GM10266 (cell line): ENCODE data around the gene PDE9A.

Source experiments
- DNase-seq: peaks from one replicate; pipeline ENCODE4 v3.0.0; 2012; ENCODE audit errors: extremely low spot score
- CTCF ChIP-seq: IDR thresholded peaks from 2 replicates; pipeline ENCODE4 v1.5.1; 2012; ENCODE audit warnings: mild to moderate bottlenecking, low read depth; ENCODE audit not compliant: control insufficient read depth, insufficient read depth; ENCODE audit errors: missing control alignments

PDE9A gene

DNA sequence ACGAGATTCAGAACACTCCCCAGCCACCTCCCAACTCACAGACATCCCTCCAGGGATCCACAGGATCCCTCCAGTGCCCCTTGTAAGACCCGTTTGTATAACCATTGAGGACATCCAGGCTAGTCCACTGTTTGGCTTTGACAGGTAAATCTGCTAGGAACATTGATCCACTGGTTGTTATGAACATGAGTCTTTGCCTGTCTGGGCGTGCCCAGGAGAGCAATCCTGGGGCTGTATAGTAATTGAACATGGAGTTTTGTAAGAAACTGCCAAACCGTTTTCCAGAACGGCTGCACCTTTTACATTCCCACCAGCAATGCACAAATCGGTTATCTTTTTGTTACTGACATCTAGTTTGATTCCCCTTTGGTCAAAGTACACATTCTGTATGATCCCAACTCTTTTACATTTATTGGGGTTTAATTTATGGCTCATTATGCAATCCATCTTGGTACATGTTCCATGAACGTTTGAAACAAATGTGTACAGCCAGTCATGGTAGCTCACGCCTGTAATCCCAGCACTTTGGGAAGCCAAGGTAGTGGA lies 137.2 kb downstream of the PDE9A start:
- TF ChIP-seq CTCF = no peak
- no peak for DNase-seq

DNA sequence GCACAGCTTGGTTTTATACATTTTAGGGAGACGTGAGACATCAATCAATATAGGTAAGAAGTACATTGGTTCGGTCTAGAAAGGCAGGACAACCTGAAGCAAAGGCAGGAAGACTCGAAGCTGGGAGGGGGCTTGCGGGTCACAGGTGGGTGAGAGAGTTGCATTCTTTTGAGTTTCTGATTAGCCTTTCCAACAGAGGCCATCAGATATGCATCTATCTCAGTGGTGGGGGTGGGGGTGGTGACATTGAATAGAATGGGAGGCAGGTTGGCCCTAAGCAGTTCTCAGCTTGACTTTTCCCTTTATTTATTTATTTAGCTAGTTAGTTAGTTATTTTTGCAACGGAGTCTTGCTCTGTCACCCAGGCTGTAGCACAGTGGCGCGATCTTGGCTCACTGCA lies 140.4 kb downstream of the PDE9A start:
- DNase-seq = no peak
- no peak for TF ChIP-seq CTCF

DNA sequence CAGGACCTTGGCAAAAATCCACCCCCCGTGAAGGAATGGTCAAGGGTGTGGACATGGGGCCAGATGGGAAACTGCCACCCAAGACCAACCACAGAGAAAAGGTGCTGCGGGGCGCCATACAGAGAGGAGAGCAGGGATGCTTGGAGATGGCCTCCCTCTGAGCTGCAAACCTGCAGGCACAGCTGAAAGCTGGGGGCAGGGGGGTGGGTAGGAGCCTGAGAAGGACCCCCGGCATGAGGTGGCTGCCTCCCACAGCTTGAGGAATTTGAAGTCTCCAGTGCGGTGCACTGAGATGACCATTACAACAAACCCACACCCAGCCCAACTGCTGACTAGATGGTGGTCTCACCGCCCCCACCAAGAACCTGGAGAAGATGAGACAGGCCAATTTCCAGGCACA lies 141.1 kb downstream of the PDE9A start:
- TF ChIP-seq CTCF = no peak
- no peak for DNase-seq

- DNase-seq = no peak
- TF ChIP-seq CTCF = no peak
Measured at GRCh38 chr21:42796327-42797062, 143.1 kb downstream of the PDE9A start.

GRCh38 chr21:42797522-42797921 lies 144.1 kb downstream of the PDE9A start:
- DNase-seq = no peak
- TF ChIP-seq CTCF = no peak

DNA sequence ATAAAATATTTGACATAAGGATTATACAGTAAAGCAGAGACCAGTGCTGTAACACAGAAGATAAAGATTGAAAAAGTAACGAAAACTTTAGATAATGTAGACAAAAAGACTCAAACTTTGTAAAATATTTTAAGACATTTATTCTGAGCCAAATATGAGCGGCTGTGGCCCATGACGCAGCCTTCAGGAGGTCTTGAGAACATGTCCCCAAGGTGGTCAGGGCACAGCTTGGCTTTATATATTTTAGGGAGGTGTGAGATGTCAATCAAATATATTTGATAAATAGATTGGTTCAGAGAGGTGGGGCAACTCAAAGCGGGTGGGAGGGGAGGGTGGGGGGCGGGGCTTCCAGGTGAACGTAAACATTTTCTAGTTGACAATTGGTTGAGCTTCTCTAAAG lies 144.7 kb downstream of the PDE9A start:
- DNase-seq = no peak
- no peak for TF ChIP-seq CTCF

DNA sequence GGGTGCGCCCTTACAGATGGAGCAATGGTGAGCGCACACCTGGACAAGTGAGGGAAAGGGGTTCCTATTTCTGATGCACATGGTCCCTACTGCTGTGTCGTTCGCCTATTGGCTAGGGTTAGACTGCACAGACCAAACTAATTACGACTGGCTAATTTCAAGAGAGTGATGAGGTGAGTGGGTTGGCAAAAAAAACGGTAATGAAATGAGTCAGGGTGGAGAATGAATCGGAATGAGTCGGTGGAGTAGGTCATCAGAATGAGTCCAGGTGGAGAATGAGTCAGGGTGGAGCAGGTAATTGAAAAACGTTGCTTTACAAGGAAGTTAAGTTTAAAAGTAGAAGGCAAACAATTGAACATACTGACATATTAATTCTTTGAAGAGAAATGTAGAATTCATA lies 146.1 kb downstream of the PDE9A start:
- no peak for DNase-seq
- no peak for TF ChIP-seq CTCF
